NCI-H510A treated with DMSO at 0.1 percent for 48 hours (cell line): ENCODE measurements around the gene AKR7A2.
"Not testable (repeated sequence)": the region's sequence is repeated elsewhere in the genome, so short reads cannot be mapped to it uniquely, and the experiment has no call there.

ENCODE experiments used
- DNase-seq: peaks from one replicate; lab custom pipeline; 2025; lab: John Stamatoyannopoulos, UW

Gene AKR7A2

DNA sequence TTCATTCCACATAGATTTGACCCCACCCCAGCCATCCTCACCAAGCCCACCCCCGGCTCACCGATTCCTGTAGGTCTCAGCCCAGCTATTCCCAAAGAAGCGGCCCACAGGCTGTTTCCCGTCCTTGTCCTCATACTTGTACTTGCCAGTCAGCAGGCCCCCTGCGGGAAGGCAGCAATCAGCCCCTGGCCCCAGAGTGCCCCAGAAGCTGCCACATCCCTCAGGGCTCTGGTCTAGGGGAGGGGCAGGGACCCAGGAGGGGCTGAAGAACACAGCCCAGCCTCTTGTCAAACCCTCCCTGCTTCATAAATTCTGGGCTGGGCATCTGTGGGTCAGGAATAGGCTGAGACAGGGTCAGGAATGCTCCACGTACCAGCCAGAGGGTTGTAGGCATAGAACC, 5.0 kb downstream of the AKR7A2 start:
- DNase-seq, result no peak

DNA sequence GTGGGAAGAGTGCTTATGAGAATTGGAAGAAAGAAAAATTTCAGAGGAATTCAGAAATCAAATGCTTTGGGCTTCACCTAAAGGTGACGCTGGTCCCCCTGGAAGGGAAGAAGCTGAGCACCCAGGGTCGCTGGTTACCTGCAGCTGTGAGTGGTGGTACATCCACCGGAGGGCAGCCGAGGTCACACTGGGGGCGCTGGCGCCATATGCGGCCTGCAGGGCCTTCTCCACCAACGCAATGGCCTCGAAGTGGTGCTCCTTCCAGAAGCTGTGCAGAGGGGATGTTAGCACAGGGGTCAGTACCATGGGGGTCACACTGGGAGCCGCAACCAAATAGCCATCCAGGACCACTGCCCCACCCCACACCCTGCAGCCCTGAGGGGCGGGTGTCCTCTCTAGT, 6.1 kb downstream of the AKR7A2 start:
- no peak for DNase-seq

- DNase-seq, result not testable (repeated sequence)
These were observed 7.9 kb downstream of the AKR7A2 start for GRCh38 chr1:19304081-19304480.

DNA sequence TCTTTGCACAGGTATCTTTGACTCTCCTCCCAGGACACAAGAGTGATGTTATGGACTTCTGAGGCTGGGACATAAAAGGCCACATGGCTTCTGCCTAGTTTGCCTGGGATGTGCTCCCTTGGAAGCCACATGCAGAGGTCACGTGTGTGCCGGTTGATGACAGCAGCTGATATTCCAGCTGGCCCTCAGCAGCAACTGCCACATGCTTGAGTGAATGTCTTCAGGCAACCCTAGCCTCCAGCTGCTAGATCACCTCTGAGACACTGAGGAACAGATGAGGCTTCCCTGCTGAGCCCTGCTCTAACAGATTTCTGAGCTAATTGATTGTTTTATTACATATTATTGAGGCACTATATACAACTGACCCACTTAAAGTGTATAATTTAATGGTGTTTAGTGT, 11.7 kb downstream of the AKR7A2 start:
- no peak for DNase-seq

GRCh38 chr1:19294638-19295037, 17.3 kb downstream of the AKR7A2 start:
- DNase-seq, result no peak

DNA sequence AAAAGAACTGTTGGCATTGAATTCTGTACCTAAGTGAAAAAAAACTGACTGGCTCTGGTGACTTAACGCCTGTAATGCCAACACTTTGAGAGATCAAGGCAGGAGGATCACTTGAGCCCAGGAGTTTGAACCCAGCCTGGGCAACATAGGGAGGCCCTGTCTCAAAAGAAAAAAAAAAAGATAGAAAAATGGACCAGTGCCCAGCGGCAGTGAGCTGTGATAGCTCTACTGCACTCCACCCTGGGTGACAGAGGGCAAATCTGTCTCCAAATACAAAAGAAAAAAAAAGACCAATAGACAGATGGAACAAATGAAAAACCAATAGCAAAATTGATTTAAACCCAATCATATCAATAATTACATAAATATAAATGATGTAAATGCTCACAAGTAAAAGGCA, 22.7 kb downstream of the AKR7A2 start:
- DNase-seq, result no peak

- DNase-seq, result not testable (repeated sequence)
These were observed 23.4 kb downstream of the AKR7A2 start, which contains the start of gene AKR7A3 for GRCh38 chr1:19288324-19289241. Gene AKR7A3 (minus strand): TSS chr1:19288770. CDS start chr1:19288709, 61 bp downstream.

DNA sequence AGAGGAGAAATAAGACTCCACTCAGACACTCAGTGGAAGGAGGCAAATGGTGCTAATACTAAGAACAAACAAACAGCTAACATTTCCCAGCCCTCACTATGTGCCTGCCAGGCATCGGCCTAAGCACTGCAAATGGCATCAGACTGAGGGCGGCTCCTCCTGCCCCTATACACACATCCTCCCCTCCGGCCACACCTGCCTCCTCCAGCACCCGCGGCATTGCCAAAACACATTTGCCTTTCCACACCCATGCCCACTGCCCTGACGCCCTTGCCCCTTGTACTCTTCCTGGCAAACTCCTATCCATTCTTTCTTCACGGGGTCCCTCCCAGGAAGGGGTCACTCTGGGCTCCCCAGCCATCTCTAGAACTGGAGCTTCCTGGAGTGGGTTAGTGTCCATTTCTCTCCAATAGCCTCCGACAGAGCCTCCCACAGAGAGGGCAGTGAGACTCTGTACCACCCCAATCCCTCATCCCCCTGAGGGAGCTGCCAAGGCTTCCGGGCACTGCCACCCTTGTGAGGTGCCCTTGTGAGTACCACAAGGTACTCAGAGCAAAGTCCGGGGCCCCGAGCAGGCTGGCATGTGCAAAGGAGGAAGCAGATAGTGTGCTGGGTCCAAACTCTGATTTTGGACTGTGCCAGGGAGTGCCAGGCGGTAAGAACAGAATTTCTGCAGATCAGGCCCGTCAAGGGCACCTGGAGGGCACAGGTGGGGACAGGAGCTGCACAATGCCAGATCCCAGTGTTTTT, 24.3 kb downstream of the AKR7A2 start:
- no peak for DNase-seq

- not testable (repeated sequence) for DNase-seq
These were observed 26.1 kb downstream of the AKR7A2 start for GRCh38 chr1:19285807-19286206.

DNA sequence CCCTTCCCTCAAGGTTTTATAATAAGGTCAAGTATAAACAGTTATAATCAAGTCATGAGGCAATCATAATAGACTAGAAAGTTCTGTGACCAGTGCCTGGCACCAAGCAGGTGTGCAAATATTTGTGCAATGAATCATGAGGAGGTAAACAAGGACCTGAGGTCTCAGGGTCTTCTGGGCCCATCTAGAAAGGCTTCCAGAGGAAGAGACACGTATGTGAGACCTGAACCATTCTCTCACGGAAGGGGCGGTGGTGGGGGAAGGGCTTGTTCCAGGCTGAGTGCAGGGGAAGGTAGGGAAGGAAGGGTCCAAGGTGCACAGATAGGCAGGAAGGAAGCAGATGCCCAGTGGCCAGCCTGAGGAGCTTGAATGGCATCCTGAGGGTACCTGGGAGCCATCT, 26.6 kb downstream of the AKR7A2 start:
- DNase-seq, result not testable (repeated sequence)

- DNase-seq, result no peak
These were observed 27.1 kb downstream of the AKR7A2 start for GRCh38 chr1:19284881-19285280.

DNA sequence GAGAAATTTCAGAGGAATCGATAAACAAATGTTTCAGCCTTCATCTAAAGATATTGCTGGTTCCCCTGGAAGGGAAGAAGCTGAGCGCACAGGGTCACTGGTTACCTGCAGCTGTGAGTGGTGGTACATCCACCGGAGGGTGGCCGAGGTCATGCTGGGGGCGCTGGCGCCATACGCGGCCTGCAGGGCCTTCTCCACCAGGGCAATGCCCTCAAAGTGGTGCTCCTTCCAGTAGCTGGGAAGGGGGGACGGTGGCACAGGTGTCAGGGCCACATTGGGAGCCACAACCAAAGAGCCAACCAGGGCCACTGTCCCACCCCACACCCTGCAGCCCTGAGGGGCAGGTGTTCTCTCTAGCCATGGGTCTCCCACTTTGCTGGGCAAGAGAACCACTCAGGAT, 28.1 kb downstream of the AKR7A2 start:
- DNase-seq, result no peak

- DNase-seq, result no peak
These were observed 37.3 kb downstream of the AKR7A2 start for GRCh38 chr1:19274636-19275035.

DNA sequence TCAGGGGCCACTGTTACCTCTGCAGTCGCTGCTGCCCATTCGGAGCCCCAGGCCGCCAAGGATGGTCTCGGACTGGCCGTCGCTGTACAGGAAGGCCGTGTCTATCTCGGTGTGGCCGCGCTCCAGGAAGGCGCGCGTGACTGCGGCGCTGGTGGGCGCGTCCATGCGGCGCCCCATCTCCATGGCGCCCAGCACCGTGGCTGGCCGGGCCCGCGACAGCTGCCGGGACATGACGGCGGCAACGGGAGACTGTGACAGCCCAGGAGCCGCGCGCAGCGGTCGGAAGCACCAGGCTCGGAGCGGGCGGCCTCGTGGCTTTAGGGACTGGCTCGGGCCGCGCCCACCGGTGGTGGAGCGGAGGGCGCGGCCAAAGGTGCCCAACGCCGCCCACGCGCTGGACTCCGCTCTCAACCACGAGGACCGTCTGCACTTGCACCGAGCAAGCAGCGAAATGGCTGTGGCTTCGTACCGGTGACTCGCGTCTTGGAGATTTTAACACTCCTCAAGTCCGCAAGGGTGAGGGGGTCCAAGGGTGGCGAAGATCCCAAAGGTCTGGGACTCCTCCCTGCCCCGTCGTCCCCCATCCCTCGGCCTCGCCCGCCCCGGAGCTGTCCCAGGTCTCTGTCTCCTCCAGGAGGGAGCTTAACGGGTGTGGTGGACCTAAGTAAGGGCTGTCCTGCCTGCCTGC, 38.0 kb downstream of the AKR7A2 start:
- DNase-seq, result not testable (repeated sequence)

DNA sequence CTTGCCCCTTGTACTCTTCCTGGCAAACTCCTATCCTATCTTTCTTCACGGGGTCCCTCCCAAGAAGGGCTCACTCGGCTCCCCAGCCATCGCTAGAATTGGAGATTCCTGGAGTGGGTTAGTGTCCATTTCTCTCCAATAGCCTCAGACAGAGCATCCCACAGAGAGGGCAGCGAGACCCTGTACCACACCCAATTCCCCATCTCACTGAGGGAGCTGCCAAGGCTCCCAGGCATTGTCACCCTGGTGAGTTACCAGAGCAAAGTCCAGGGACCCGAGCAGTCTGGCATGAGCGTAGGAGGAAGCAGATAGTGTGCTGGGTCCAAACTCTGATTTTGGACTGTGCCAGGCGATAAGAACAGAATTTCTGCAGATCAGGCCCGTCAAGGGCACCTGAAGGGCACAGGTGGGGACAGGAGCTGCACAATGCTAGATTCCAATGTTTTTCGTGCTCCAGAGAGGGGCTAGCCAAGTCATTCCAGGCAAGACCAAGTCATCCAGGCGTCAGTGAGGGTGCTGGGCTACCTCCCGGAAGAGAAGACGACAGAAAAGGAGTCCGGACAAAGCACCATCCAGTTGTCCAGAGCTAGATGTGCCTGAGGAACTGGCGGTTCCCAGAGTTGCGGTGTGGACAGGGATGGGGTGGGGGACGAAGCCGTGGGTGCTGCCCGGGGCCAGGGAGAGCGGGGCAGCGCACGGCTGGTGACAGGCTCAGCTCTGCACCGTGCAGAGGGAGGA, 38.7 kb downstream of the AKR7A2 start:
- DNase-seq, result no peak

GRCh38 chr1:19272064-19272463, 39.9 kb downstream of the AKR7A2 start:
- no peak for DNase-seq

DNA sequence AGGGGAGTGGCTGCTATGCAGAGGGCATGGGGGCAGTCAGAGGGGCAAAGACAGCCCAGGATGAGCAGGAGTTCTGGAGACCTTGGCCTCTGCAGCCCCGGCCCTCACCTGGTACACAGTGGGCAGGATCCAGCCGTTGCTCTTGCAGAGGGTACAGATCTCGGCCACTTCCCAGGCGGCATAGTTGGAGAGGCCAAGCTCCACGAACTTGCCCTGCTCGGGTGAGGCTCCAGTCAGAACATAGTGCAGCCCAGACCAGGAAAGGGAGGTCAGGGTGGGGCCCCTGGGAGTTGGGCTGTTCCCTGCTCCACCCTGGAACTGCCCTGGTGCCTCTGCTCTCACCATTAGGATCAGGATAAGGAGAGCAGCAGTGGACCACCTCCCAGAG, 41.6 kb downstream of the AKR7A2 start:
- DNase-seq, result not testable (repeated sequence)

GRCh38 chr1:19269427-19270342, 42.3 kb downstream of the AKR7A2 start:
- not testable (repeated sequence) for DNase-seq

DNA sequence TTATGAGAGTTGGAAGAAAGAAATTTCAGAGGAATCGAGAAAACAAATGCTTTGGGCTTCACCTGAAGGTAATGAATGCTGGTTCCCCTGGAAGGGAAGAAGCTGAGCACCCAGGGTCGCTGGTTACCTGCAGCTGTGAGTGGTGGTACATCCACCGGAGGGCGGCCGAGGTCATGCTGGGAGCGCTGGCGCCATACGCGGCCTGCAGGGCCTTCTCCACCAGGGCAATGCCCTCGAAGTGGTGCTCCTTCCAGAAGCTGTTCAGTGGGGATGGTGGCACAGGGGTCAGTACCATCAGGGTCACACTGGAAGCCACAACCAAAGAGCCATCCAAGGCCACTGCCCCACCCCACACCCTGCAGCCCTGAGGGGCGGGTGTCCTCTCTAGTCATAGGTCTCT, 43.5 kb downstream of the AKR7A2 start:
- no peak for DNase-seq

DNA sequence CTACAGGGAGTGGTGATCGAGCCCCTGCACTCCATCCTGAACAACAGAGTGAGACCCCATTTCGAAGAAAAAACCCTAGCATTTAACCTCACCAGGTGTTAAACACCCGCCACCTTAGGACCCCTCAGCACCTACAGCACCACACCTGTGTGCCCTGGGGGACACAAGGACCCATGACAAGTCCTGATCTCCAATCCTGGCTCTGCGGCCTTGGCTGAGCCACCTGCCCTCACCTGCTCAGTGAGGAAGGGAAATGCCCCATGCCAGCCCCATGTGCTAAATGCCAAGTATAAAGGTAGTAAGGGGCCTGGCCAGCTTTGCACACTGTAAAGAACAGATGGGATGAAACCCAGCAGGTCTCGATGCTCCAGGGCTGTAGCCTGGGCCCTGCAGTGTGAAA, 49.2 kb downstream of the AKR7A2 start:
- DNase-seq, result no peak

GRCh38 chr1:19262047-19262446, 49.9 kb downstream of the AKR7A2 start:
- DNase-seq, result no peak
